Nephron progenitor cell (in vitro differentiated cells): ENCODE data around the gene PRRX2.

ENCODE experiments used
- DNase-seq: peaks from one replicate; pipeline ENCODE4 v3.0.0; 2021
- H3K27ac Mint-ChIP-seq: 2 replicates; pipeline ENCODE4 v1.8.0; 2021; ENCODE audit warnings: mild to moderate bottlenecking, moderate library complexity, mixed read lengths
- H3K27me3 Mint-ChIP-seq: 2 replicates; pipeline ENCODE4 v1.8.0; 2021; ENCODE audit warnings: mild to moderate bottlenecking, low read depth, mixed read lengths; ENCODE audit not compliant: poor library complexity
- H3K36me3 Mint-ChIP-seq: 2 replicates; pipeline ENCODE4 v1.8.0; 2021; ENCODE audit warnings: low read depth, mixed read lengths
- H3K4me1 Mint-ChIP-seq: 2 replicates; pipeline ENCODE4 v1.8.0; 2021; ENCODE audit warnings: mixed read lengths
- H3K4me3 Mint-ChIP-seq: 2 replicates; pipeline ENCODE4 v1.8.0; 2021; ENCODE audit warnings: mild to moderate bottlenecking, moderate library complexity, mixed read lengths
- H3K9me3 Mint-ChIP-seq: 2 replicates; pipeline ENCODE4 v1.8.0; 2021; ENCODE audit warnings: mild to moderate bottlenecking, moderate library complexity, mixed read lengths
- TF ChIP-seq, protein P1 (sequence below): fragments of 200-600 bp; sonication (generic); IDR thresholded peaks from 2 replicates; pipeline ENCODE4 v1.5.0; 2021; ENCODE audit warnings: antibody characterized with exemption

The PRRX2 gene

DNA sequence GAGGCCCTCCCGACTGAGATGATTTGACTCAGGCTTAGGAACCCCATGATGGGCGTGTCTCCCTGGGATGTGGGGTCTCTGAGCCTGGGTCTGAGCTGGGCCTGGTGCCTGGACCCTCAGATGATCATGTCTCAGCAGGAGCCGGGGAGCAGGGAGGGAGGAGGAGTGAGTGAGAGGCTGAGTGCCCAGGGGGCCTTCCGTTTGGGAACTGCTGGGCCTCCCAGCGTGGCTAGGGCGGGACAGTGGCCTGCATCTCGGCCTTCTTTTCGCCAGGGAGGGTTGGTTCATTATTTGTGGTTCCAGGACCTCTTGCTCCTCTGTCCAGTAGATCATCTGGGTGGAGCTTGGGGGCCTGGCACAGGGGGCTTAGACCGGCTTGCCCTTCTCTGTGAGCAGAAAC is 5.6 kb downstream of the PRRX2 start:
- Mint-ChIP-seq H3K36me3 (peaks cover 10% of the 10 kb centered on the region), H3K27ac (no peak overlapping the region), H3K4me3 (no peak overlapping the region), H3K4me1 (peaks cover 57% of the 10 kb centered on the region), H3K27me3 (peaks cover 5% of the 10 kb centered on the region), H3K9me3 (no peaks in the 10 kb centered on the region)
- TF ChIP-seq, protein P1, sequence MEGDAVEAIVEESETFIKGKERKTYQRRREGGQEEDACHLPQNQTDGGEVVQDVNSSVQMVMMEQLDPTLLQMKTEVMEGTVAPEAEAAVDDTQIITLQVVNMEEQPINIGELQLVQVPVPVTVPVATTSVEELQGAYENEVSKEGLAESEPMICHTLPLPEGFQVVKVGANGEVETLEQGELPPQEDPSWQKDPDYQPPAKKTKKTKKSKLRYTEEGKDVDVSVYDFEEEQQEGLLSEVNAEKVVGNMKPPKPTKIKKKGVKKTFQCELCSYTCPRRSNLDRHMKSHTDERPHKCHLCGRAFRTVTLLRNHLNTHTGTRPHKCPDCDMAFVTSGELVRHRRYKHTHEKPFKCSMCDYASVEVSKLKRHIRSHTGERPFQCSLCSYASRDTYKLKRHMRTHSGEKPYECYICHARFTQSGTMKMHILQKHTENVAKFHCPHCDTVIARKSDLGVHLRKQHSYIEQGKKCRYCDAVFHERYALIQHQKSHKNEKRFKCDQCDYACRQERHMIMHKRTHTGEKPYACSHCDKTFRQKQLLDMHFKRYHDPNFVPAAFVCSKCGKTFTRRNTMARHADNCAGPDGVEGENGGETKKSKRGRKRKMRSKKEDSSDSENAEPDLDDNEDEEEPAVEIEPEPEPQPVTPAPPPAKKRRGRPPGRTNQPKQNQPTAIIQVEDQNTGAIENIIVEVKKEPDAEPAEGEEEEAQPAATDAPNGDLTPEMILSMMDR, result no peak
- no peak for DNase-seq

DNA sequence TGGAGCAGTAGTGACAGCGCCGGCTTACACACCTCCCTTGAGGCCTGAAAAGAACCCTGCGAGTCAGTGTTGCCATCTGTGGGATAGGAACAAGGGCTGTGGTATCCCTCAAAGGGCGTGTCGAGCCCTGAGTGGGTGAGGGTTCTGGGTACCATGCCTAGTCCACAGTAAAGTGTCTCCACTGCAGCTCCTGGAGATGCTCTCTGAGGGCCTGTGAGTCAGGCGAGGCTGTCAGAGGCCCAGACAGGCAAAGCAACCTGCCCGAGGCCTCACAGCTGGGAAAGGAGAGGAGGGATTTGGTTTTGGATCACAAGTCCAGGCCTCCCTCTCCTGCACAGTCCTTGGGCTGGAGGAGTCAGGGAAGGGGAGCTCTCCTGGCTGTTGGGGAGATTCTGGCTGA is 6.1 kb downstream of the PRRX2 start:
- H3K4me3 Mint-ChIP-seq, result no peak overlapping the region
- no peak for DNase-seq
- peaks cover 58% of the 10 kb centered on the region for H3K4me1 Mint-ChIP-seq
- H3K9me3 Mint-ChIP-seq, result no peaks in the 10 kb centered on the region
- TF ChIP-seq, protein P1, result no peak
- H3K27ac Mint-ChIP-seq, result no peak overlapping the region
- H3K27me3 Mint-ChIP-seq, result peaks cover 9% of the 10 kb centered on the region
- peaks cover 10% of the 10 kb centered on the region for H3K36me3 Mint-ChIP-seq

- DNase-seq, result no peak
- peaks cover 10% of the 10 kb centered on the region for H3K36me3 Mint-ChIP-seq
- peaks cover 60% of the 10 kb centered on the region for H3K4me1 Mint-ChIP-seq
- no peaks in the 10 kb centered on the region for H3K9me3 Mint-ChIP-seq
- no peak overlapping the region for H3K27ac Mint-ChIP-seq
- TF ChIP-seq, protein P1, result no peak
- H3K27me3 Mint-ChIP-seq, result peaks cover 9% of the 10 kb centered on the region
- no peak overlapping the region for H3K4me3 Mint-ChIP-seq
Observed at GRCh38 chr9:129672702-129673101, 7.3 kb downstream of the PRRX2 start.

DNA sequence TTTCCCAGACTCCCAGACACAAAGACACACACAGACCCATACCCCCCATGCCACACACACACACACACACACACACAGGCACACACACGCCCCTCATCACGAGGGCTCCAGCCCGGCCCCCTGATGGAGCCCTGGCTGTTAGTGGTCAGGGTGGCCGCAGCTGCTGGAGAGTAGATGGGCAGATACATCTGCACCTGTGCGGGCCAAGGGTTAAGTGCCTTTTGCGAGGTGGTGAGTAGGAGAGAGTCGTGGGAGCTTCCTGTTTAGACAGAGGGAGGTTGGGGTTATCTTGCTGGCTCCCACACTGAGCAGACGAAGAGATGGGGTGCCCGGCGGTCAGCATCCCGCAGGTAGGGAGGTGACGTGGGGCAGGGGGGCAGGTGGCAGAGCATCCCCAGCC is 8.2 kb downstream of the PRRX2 start:
- TF ChIP-seq, protein P1, result no peak
- H3K9me3 Mint-ChIP-seq, result no peaks in the 10 kb centered on the region
- no peak overlapping the region for H3K27ac Mint-ChIP-seq
- no peak for DNase-seq
- H3K4me3 Mint-ChIP-seq, result no peak overlapping the region
- peaks cover 9% of the 10 kb centered on the region for H3K27me3 Mint-ChIP-seq
- peaks cover 69% of the 10 kb centered on the region for H3K4me1 Mint-ChIP-seq
- peaks cover 10% of the 10 kb centered on the region for H3K36me3 Mint-ChIP-seq

DNA sequence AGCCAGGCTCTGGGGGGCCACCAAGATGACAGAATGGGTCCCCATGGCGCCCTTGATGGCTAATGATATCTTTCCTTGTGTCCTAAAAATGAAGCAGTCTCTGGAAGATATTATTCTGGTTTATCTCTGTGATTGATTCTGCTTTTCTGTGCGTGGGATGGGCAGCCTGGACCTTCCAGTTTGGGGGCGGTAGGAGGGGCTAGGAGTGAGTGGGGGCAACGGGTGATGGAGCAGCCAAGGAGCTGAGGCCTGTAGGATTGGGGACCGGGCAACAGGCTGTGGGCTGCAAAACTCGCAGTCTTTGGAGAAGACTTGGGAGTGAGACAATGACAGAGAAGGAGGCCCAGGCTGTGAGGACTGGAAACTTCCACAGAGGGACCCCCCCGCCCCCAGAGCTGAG is 8.8 kb downstream of the PRRX2 start:
- peak overlapping the region; percentile 44 for H3K27ac Mint-ChIP-seq
- no peak overlapping the region for H3K4me3 Mint-ChIP-seq
- peaks cover 10% of the 10 kb centered on the region for H3K36me3 Mint-ChIP-seq
- H3K4me1 Mint-ChIP-seq, result peaks cover 69% of the 10 kb centered on the region
- no peak for DNase-seq
- peaks cover 8% of the 10 kb centered on the region for H3K27me3 Mint-ChIP-seq
- TF ChIP-seq, protein P1, result no peak
- H3K9me3 Mint-ChIP-seq, result no peaks in the 10 kb centered on the region

DNA sequence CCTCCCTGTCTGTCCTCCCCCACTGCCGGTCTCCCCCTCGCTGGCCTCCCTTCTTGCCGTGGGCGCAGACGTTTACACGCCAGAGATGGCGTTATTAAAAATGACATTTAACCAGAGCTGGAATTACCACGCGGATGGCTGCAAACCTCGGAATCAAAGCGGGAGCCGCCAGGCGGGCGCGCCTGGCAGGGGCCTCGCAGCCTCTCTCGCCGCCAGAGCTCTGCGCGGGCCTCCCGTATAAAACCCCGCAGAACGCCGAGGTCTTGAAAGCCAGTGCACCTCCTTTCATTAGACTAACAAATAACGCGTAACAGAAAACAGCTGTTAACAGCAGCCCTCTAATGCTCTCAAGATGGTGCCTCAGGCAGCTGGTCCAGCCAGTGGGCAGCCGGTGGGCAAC is 10.2 kb downstream of the PRRX2 start:
- H3K27me3 Mint-ChIP-seq, result peaks cover 7% of the 10 kb centered on the region
- no peak for DNase-seq
- TF ChIP-seq, protein P1, result no peak
- no peak overlapping the region for H3K27ac Mint-ChIP-seq
- H3K9me3 Mint-ChIP-seq, result no peaks in the 10 kb centered on the region
- no peak overlapping the region for H3K4me3 Mint-ChIP-seq
- peaks cover 62% of the 10 kb centered on the region for H3K4me1 Mint-ChIP-seq
- H3K36me3 Mint-ChIP-seq, result peaks cover 4% of the 10 kb centered on the region
